HEK293T (cell line): ENCODE results near the gene ANKRD29.
"Not testable (repeated sequence)": the region's sequence is repeated elsewhere in the genome, so short reads cannot be mapped to it uniquely, and the experiment has no call there.

ENCODE experiments used
- CTCF ChIA-PET: fragments of 350-600 bp; formaldehyde crosslinking; extraction: SDS; loops from one replicate; lab custom pipeline; 2021; ENCODE audit warnings: antibody characterized with exemption, inconsistent platforms; lab: Yijun Ruan, JAX
- POLR2A ChIA-PET: fragments of 350-600 bp; formaldehyde crosslinking; extraction: SDS; loops from one replicate; lab custom pipeline; 2020; ENCODE audit warnings: antibody characterized with exemption, inconsistent platforms; lab: Yijun Ruan, JAX
- DNase-seq: peaks from one replicate; pipeline ENCODE4 v3.0.0; 2012; ENCODE audit warnings: mixed read lengths; ENCODE audit errors: extremely low spot score
- ARNT ChIP-seq: fragments of 450-650 bp; IDR thresholded peaks from 2 replicates; pipeline ENCODE4 v1.6.1; 2017; ENCODE audit warnings: mild to moderate bottlenecking
- BHLHE40 ChIP-seq: fragments of 450-650 bp; IDR thresholded peaks from 2 replicates; pipeline ENCODE4 v1.6.1; 2016; ENCODE audit warnings: mild to moderate bottlenecking, moderate library complexity, borderline replicate concordance
- CTBP1 ChIP-seq: fragments of 450-650 bp; IDR thresholded peaks from 2 replicates; pipeline ENCODE4 v1.6.1; 2016; ENCODE audit warnings: borderline replicate concordance
- ELF4 ChIP-seq: fragments of 450-650 bp; IDR thresholded peaks from 2 replicates; pipeline ENCODE4 v1.6.1; 2017; ENCODE audit warnings: antibody characterized with exemption
- FOXA1 ChIP-seq: fragments of 450-650 bp; IDR thresholded peaks from 2 replicates; pipeline ENCODE4 v1.6.1; 2016; ENCODE audit warnings: mild to moderate bottlenecking
- FOXK2 ChIP-seq: fragments of 450-650 bp; IDR thresholded peaks from 2 replicates; pipeline ENCODE4 v1.6.1; 2016; ENCODE audit warnings: mild to moderate bottlenecking
- FOXM1 ChIP-seq: fragments of 450-650 bp; IDR thresholded peaks from 2 replicates; pipeline ENCODE4 v1.6.1; 2017; ENCODE audit warnings: mild to moderate bottlenecking, borderline replicate concordance
- HDGF ChIP-seq: fragments of 450-650 bp; IDR thresholded peaks from 2 replicates; pipeline ENCODE4 v1.6.1; 2017; ENCODE audit warnings: antibody characterized with exemption, borderline replicate concordance
- L3MBTL2 ChIP-seq: fragments of 450-650 bp; conservative IDR thresholded peaks from 2 replicates; pipeline ENCODE4 v1.6.1; 2016; ENCODE audit warnings: mild to moderate bottlenecking
- LEF1 ChIP-seq: fragments of 450-650 bp; IDR thresholded peaks from 2 replicates; pipeline ENCODE4 v1.6.1; 2017; ENCODE audit warnings: mild to moderate bottlenecking, borderline replicate concordance
- NFRKB ChIP-seq: fragments of 450-650 bp; IDR thresholded peaks from 2 replicates; pipeline ENCODE4 v1.6.1; 2016; ENCODE audit warnings: mild to moderate bottlenecking, moderate library complexity
- PKNOX1 ChIP-seq: fragments of 450-650 bp; IDR thresholded peaks from 2 replicates; pipeline ENCODE4 v1.6.1; 2016
- SP1 ChIP-seq: fragments of 450-650 bp; IDR thresholded peaks from 2 replicates; pipeline ENCODE4 v1.6.1; 2017
- SUZ12 ChIP-seq: fragments of 450-650 bp; IDR thresholded peaks from 2 replicates; pipeline ENCODE4 v1.6.1; 2016; ENCODE audit warnings: mild to moderate bottlenecking
- TARDBP ChIP-seq: fragments of 450-650 bp; IDR thresholded peaks from 2 replicates; pipeline ENCODE4 v1.6.1; 2016
- ZNF384 ChIP-seq: fragments of 450-650 bp; IDR thresholded peaks from 2 replicates; pipeline ENCODE4 v1.6.1; 2016

The ANKRD29 gene

GRCh38 chr18:23617412-23618014, 45.2 kb downstream of the ANKRD29 start:
- POLR2A ChIA-PET, result no interaction called here
- TF ChIP-seq FOXK2 (no peak), SUZ12 (no peak), CTBP1 (no peak), LEF1 (no peak), HDGF (no peak), ARNT (no peak), FOXM1 (no peak), PKNOX1 (no peak), FOXA1 (no peak), ZNF384 (no peak), SP1 (no peak), L3MBTL2 (no peak), TARDBP (no peak), BHLHE40 (no peak), NFRKB (no peak), ELF4 (no peak)
- DNase-seq, result no peak
- CTCF ChIA-PET, result no interaction called here

GRCh38 chr18:23616258-23616657, 46.5 kb downstream of the ANKRD29 start:
- ChIA-PET CTCF (no interaction called here), POLR2A (no interaction called here)
- TF ChIP-seq SUZ12 (no peak), SP1 (no peak), L3MBTL2 (no peak), NFRKB (no peak), FOXA1 (no peak), HDGF (no peak)
- no peak for DNase-seq

- TF ChIP-seq TARDBP (no peak), ELF4 (no peak), PKNOX1 (no peak), CTBP1 (no peak), ARNT (no peak), SP1 (no peak), FOXM1 (no peak), ZNF384 (no peak), SUZ12 (no peak), HDGF (no peak), BHLHE40 (no peak), L3MBTL2 (no peak), LEF1 (no peak)
- POLR2A ChIA-PET, result no interaction called here
- CTCF ChIA-PET, result interaction anchor here (0.8 to 2.1 kb wide), 2 partner anchors 88 to 304 kb away, joined by 4 to 10 read pairs; no protein-coding TSS in a partner anchor
- no peak for DNase-seq
These were observed 47.8 kb downstream of the ANKRD29 start for GRCh38 chr18:23614891-23615290.

- no peak for TF ChIP-seq ARNT
- no peak for TF ChIP-seq LEF1
- TF ChIP-seq HDGF, result no peak
- no peak for TF ChIP-seq FOXK2
- POLR2A ChIA-PET, result interaction anchor here (2.4 kb wide), 1 partner anchor 88 kb away, joined by 6 read pairs; no protein-coding TSS in a partner anchor
- DNase-seq, result no peak
- CTCF ChIA-PET, result interaction anchor here (0.8 to 2.1 kb wide), 2 partner anchors 89 to 304 kb away, joined by 4 to 10 read pairs; no protein-coding TSS in a partner anchor
These were observed 48.3 kb downstream of the ANKRD29 start for GRCh38 chr18:23614413-23614812.

GRCh38 chr18:23613091-23613475, 49.6 kb downstream of the ANKRD29 start:
- POLR2A ChIA-PET, result interaction anchor here (2.4 kb wide), 1 partner anchor 90 kb away, joined by 6 read pairs; no protein-coding TSS in a partner anchor
- DNase-seq, result not testable (repeated sequence)
- CTCF ChIA-PET, result interaction anchor here (1.1 to 2.1 kb wide), 4 partner anchors 9 to 91 kb away, joined by 5 to 10 read pairs (median 7); no protein-coding TSS in a partner anchor

- DNase-seq, result no peak
- POLR2A ChIA-PET, result interaction anchor here (2.4 kb wide), 1 partner anchor 90 kb away, joined by 6 read pairs; no protein-coding TSS in a partner anchor
- CTCF ChIA-PET, result interaction anchor here (0.6 to 2.1 kb wide), 5 partner anchors 10 to 290 kb away, joined by 5 to 10 read pairs (median 8); no protein-coding TSS in a partner anchor
These were observed 50.1 kb downstream of the ANKRD29 start for GRCh38 chr18:23612434-23613090.

GRCh38 chr18:23609390-23610023, 53.2 kb downstream of the ANKRD29 start:
- DNase-seq, result no peak
- CTCF ChIA-PET, result no interaction called here
- POLR2A ChIA-PET, result no interaction called here
- TF ChIP-seq NFRKB (no peak), TARDBP (no peak), SUZ12 (no peak), BHLHE40 (no peak), SP1 (no peak), FOXA1 (no peak), ARNT (no peak), CTBP1 (no peak), FOXK2 (no peak), LEF1 (no peak)

More at GRCh38 chr18:23612434-23613090, 50.1 kb downstream of the ANKRD29 start:
- TF ChIP-seq HDGF (no peak), FOXA1 (no peak), ELF4 (no peak), ARNT (no peak)
